ENCODE data around the gene SPON1.

GRCh38 chr11:14081581-14082231 lies 119.2 kb downstream of the SPON1 start:
- no peak for TF ChIP-seq ZNF274 (IDR thresholded peaks at IDR 0.05; ENCODE audit: low read depth, low read length)
- no peak for TF ChIP-seq YY1 (IDR thresholded peaks at IDR 0.05; ENCODE audit: insufficient read depth, insufficient read length)
- no peak for TF ChIP-seq SUZ12 (IDR thresholded peaks at IDR 0.05; ENCODE audit: extremely low read depth, insufficient read depth, insufficient read length)

All from NT2/D1 (cell line).